HepG2 (cell line): ENCODE measurements around the gene CKS2. TPM values are rescaled to one million over a fixed set of nuclear protein-coding genes. Genes with fewer than 3 reads are reported as not detected.

Experiments used
- CHD4 ChIP-seq: fragments of 200-600 bp; sonication (generic); IDR thresholded peaks from 2 replicates; pipeline ENCODE4 v1.7.0; 2017; ENCODE audit warnings: mild to moderate bottlenecking, low read length, borderline replicate concordance
- ERF ChIP-seq: IDR thresholded peaks from 2 replicates; pipeline ENCODE4 v1.6.1; 2018; ENCODE audit warnings: missing biosample characterization, missing genetic modification reagents
- HOXA9 ChIP-seq: sonication (generic); formaldehyde crosslinking; IDR thresholded peaks from 2 replicates; pipeline ENCODE4 v1.8.1; 2022; ENCODE audit warnings: missing genetic modification reagents, mild to moderate bottlenecking, moderate library complexity, borderline replicate concordance
- MZF1 ChIP-seq: sonication (generic); formaldehyde crosslinking; IDR thresholded peaks from 2 replicates; pipeline ENCODE4 v1.8.1; 2023; ENCODE audit warnings: mild to moderate bottlenecking, missing genetic modification reagents, borderline replicate concordance
- ZNF17 ChIP-seq: sonication (generic); formaldehyde crosslinking; IDR thresholded peaks from 2 replicates; pipeline ENCODE4 v1.5.0; 2020; ENCODE audit warnings: mild to moderate bottlenecking, missing genetic modification reagents
- ZNF180 ChIP-seq: sonication (generic); formaldehyde crosslinking; IDR thresholded peaks from 2 replicates; pipeline ENCODE4 v1.4.0; 2020; ENCODE audit warnings: low read depth, missing genetic modification reagents, borderline replicate concordance
- ZNF207 ChIP-seq: fragments of 450-650 bp; IDR thresholded peaks from 2 replicates; pipeline ENCODE4 v1.6.1; 2016; ENCODE audit warnings: antibody characterized with exemption, borderline replicate concordance
- ZNF776 ChIP-seq: sonication (generic); formaldehyde crosslinking; IDR thresholded peaks from 2 replicates; pipeline ENCODE4 v1.4.0; 2020; ENCODE audit warnings: mild to moderate bottlenecking, missing genetic modification reagents
- polyA plus RNA-seq, 8 experiments: library from polyadenylated mRNA; depleted of rRNA in 3 of 8; stranded (reverse) in 7 of 8; unstranded in 1 of 8; fragments of >200 nt; fragmentation: Illumina TruSeq in 4 of 8; extraction: Trizol in 4 of 8; gene quantifications; 2 replicates each; pipeline versions ENCODE4 v1.2.1 to v1.2.3, GENCODE V29; 2011 to 2016; ENCODE audit warnings: low read depth in 4 of 8, missing spikeins in 1 of 8, mixed read lengths in 1 of 8; ENCODE audit not compliant: insufficient read depth in 1 of 8
- total RNA-seq, 5 experiments: library from RNA; depleted of rRNA; stranded (reverse); fragments of >200 nt; fragmentation: Illumina TruSeq; extraction: Trizol; gene quantifications; 2 replicates each; pipeline ENCODE4 v1.2.3, GENCODE V29; 2016; ENCODE audit warnings: low read depth in 1 of 5
- TF ChIP-seq, protein P1 (sequence below): sonication (generic); formaldehyde crosslinking; IDR thresholded peaks from 2 replicates; pipeline ENCODE4 v1.4.0; 2020; ENCODE audit warnings: missing genetic modification reagents, borderline replicate concordance
- TF ChIP-seq, protein P2 (sequence below): sonication (generic); formaldehyde crosslinking; IDR thresholded peaks from 2 replicates; pipeline ENCODE4 v1.8.0; 2022; ENCODE audit warnings: mild to moderate bottlenecking, missing genetic modification reagents
- TF ChIP-seq, protein P3 (sequence below): sonication (generic); formaldehyde crosslinking; IDR thresholded peaks from 2 replicates; pipeline ENCODE4 v1.4.0; 2020; ENCODE audit warnings: missing genetic modification reagents
- TF ChIP-seq, protein P4 (sequence below): IDR thresholded peaks from 2 replicates; pipeline ENCODE4 v1.6.1; 2016

The CKS2 gene
- total and polyA plus RNA-seq, 2 of the 13 experiments (the other 11 are each of a cell fraction or from before 2014, with no cell fraction given): 251 to 317 TPM

DNA sequence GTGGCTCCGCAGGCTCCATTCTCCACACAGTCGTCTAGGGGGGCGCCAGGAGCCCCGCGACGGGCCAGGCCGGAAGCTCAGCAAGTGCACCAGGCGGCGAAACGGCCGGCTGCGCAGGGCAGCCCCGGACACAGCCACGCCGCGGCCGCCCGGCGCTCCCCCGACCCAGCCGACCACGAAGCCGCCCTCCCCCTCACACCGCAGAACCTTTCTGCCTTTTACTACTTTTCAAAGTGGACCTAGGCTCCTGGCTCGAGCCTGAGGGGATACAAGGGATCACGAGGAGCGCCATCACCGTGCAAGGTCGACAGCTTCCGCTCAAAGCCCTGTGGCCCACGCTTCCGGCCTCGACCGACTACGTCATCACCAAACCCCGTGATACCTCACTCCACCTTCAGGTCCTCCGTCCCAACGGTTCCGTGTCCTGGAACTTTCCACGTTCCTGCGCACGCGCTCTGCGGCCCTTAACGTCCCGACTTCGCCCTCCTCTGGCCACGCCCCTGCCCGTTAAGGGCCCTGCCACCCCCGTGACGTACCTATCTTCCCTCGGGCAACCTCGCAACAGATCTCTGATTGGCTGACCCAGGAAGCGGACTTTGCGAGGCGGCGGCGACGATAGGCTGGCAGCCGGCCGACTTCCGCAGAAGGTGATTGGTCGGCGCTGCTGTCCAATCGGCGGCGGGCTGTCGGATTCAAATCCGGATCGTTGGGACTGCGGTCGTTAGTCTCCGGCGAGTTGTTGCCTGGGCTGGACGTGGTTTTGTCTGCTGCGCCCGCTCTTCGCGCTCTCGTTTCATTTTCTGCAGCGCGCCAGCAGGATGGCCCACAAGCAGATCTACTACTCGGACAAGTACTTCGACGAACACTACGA is at the start of gene CKS2 (continued):
- TF ChIP-seq, protein P1, sequence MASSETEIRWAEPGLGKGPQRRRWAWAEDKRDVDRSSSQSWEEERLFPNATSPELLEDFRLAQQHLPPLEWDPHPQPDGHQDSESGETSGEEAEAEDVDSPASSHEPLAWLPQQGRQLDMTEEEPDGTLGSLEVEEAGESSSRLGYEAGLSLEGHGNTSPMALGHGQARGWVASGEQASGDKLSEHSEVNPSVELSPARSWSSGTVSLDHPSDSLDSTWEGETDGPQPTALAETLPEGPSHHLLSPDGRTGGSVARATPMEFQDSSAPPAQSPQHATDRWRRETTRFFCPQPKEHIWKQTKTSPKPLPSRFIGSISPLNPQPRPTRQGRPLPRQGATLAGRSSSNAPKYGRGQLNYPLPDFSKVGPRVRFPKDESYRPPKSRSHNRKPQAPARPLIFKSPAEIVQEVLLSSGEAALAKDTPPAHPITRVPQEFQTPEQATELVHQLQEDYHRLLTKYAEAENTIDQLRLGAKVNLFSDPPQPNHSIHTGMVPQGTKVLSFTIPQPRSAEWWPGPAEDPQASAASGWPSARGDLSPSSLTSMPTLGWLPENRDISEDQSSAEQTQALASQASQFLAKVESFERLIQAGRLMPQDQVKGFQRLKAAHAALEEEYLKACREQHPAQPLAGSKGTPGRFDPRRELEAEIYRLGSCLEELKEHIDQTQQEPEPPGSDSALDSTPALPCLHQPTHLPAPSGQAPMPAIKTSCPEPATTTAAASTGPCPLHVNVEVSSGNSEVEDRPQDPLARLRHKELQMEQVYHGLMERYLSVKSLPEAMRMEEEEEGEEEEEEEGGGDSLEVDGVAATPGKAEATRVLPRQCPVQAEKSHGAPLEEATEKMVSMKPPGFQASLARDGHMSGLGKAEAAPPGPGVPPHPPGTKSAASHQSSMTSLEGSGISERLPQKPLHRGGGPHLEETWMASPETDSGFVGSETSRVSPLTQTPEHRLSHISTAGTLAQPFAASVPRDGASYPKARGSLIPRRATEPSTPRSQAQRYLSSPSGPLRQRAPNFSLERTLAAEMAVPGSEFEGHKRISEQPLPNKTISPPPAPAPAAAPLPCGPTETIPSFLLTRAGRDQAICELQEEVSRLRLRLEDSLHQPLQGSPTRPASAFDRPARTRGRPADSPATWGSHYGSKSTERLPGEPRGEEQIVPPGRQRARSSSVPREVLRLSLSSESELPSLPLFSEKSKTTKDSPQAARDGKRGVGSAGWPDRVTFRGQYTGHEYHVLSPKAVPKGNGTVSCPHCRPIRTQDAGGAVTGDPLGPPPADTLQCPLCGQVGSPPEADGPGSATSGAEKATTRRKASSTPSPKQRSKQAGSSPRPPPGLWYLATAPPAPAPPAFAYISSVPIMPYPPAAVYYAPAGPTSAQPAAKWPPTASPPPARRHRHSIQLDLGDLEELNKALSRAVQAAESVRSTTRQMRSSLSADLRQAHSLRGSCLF (CRISPR knock-in tag): no peak
- no peak for TF ChIP-seq MZF1
- TF ChIP-seq ZNF17: no peak
- TF ChIP-seq ZNF207: no peak
- TF ChIP-seq ZNF180 (CRISPR knock-in tag): no peak
- TF ChIP-seq ZNF776 (CRISPR knock-in tag): peak; percentile 40; the same call in 1 of the 2 replicates
- TF ChIP-seq CHD4: no peak
- TF ChIP-seq, protein P2, sequence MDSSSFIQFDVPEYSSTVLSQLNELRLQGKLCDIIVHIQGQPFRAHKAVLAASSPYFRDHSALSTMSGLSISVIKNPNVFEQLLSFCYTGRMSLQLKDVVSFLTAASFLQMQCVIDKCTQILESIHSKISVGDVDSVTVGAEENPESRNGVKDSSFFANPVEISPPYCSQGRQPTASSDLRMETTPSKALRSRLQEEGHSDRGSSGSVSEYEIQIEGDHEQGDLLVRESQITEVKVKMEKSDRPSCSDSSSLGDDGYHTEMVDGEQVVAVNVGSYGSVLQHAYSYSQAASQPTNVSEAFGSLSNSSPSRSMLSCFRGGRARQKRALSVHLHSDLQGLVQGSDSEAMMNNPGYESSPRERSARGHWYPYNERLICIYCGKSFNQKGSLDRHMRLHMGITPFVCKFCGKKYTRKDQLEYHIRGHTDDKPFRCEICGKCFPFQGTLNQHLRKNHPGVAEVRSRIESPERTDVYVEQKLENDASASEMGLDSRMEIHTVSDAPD (CRISPR knock-in tag): peak; percentile 49; the same call in 1 of the 2 replicates
- TF ChIP-seq, protein P3, sequence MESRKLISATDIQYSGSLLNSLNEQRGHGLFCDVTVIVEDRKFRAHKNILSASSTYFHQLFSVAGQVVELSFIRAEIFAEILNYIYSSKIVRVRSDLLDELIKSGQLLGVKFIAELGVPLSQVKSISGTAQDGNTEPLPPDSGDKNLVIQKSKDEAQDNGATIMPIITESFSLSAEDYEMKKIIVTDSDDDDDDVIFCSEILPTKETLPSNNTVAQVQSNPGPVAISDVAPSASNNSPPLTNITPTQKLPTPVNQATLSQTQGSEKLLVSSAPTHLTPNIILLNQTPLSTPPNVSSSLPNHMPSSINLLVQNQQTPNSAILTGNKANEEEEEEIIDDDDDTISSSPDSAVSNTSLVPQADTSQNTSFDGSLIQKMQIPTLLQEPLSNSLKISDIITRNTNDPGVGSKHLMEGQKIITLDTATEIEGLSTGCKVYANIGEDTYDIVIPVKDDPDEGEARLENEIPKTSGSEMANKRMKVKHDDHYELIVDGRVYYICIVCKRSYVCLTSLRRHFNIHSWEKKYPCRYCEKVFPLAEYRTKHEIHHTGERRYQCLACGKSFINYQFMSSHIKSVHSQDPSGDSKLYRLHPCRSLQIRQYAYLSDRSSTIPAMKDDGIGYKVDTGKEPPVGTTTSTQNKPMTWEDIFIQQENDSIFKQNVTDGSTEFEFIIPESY: no peak
- TF ChIP-seq, protein P4, sequence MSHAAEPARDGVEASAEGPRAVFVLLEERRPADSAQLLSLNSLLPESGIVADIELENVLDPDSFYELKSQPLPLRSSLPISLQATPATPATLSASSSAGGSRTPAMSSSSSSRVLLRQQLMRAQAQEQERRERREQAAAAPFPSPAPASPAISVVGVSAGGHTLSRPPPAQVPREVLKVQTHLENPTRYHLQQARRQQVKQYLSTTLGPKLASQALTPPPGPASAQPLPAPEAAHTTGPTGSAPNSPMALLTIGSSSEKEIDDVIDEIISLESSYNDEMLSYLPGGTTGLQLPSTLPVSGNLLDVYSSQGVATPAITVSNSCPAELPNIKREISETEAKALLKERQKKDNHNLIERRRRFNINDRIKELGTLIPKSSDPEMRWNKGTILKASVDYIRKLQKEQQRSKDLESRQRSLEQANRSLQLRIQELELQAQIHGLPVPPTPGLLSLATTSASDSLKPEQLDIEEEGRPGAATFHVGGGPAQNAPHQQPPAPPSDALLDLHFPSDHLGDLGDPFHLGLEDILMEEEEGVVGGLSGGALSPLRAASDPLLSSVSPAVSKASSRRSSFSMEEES (CRISPR knock-in tag): peak; percentile 95
- TF ChIP-seq ERF (CRISPR knock-in tag): peak; percentile 36; the same call in 1 of the 2 replicates
- TF ChIP-seq HOXA9 (CRISPR knock-in tag): peak; percentile 70; the same call in 1 of the 2 replicates
